ENCODE results near the gene RNF144A.

Gene RNF144A

DNA sequence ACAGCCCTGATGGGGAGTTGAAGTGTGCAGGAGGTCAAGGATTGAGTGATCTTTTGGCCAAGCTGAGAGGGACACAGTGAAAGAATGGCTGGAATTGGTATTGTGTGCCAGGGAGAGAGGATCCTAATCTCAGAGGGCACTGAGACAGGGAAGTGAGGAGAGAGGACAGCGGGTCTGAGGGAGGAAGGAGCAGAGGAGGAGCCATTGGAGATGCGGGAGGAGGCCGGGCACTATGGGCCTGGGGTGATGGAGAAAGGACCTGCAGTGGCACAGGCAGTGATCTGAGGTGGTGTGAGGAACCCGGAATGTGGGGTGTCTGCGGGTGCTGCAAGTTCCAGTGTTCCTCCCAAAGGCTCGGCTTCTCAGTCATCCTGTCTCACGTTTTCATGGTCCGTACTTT lies 26.8 kb downstream of the RNF144A start:
- no peak overlapping the region for H3K4me3 ChIP-seq (ENCODE audit: control insufficient read depth, low read depth, low read length)
- TF ChIP-seq, protein P1, sequence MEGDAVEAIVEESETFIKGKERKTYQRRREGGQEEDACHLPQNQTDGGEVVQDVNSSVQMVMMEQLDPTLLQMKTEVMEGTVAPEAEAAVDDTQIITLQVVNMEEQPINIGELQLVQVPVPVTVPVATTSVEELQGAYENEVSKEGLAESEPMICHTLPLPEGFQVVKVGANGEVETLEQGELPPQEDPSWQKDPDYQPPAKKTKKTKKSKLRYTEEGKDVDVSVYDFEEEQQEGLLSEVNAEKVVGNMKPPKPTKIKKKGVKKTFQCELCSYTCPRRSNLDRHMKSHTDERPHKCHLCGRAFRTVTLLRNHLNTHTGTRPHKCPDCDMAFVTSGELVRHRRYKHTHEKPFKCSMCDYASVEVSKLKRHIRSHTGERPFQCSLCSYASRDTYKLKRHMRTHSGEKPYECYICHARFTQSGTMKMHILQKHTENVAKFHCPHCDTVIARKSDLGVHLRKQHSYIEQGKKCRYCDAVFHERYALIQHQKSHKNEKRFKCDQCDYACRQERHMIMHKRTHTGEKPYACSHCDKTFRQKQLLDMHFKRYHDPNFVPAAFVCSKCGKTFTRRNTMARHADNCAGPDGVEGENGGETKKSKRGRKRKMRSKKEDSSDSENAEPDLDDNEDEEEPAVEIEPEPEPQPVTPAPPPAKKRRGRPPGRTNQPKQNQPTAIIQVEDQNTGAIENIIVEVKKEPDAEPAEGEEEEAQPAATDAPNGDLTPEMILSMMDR (IDR thresholded peaks at IDR 0.05; ENCODE audit: control insufficient read depth, insufficient read depth, low read depth, low read length, missing control alignments): no peak
- DNase-seq (ENCODE audit: low read depth): no peak

DNA sequence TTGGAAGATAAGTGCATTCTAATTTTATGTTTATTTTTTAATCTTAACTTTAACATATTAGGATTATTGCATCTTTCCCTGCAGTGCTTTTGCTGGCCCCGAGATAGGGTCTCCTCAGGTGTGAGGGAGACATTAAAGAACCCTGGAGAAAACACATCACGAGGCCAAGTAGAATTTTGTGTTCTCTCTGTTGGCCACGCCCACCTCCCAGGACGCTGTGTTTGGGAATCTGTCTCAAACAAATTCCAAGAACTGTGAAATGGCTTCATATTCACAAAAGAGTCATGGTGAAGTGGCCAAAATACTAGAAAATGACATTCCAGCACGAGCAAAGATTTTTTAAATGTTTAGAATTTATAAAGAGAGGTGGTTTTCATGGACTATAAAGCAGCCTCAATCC lies 27.3 kb downstream of the RNF144A start:
- DNase-seq (ENCODE audit: low read depth): no peak
- TF ChIP-seq, protein P1 (IDR thresholded peaks at IDR 0.05; ENCODE audit: control insufficient read depth, insufficient read depth, low read depth, low read length, missing control alignments): no peak
- H3K4me3 ChIP-seq (ENCODE audit: control insufficient read depth, low read depth, low read length): no peak overlapping the region

DNA sequence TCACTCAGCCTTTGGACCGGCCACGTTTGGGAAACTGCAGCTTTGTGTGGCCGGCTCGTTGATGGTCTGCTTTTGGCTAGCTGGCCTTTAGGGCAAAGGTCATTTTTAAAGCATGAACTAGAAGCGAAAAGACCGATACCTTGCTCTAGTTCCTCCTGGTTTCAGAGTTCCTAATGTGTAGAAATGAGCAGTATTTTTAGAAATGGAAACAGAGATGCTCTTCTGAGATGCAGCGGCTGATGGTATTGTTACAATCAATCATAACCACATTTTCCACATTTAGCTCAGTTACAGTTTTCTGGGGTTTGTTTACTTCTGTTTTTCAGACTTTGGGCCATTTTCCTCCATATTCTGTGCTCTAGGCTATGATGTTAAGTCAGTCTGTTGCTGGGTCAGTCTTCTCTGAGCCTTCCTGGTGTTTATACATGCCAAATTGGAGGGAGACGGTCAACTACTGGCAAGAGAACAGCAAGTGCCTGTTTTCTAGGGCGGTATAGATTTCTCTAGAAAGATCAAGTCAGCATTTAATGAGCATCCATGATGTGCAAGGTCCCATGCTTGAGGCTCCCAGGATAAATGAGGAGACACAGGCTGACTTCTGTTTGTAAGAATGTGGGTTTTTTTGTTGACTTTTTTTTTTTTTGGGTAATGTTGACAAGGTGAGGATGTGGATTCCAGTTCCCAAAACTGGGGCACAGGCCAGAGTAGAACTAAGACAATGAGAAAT lies 28.0 kb downstream of the RNF144A start:
- no peak overlapping the region for H3K4me3 ChIP-seq (ENCODE audit: control insufficient read depth, low read depth, low read length)
- no peak for DNase-seq (ENCODE audit: low read depth)
- TF ChIP-seq, protein P1 (IDR thresholded peaks at IDR 0.05; ENCODE audit: control insufficient read depth, insufficient read depth, low read depth, low read length, missing control alignments): no peak

DNA sequence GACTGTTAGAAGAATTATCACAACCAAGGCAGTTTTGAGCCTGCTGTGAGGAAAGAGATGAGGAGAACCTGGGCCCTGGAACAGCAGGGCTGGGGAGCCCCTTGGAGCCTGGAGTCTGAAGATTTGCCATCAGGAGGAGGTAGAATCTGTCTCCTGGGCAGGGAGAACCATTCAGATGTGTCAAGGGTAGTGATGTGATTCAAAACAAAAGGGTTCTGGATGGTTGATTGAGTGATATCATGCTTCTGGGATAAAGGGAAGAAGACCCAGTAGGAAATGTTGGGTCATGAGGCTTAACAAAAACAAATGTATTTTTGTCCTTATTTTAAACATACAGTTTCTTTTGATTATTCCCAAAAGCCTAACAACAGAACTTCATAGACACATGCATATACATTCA lies 28.6 kb downstream of the RNF144A start:
- TF ChIP-seq, protein P1 (IDR thresholded peaks at IDR 0.05; ENCODE audit: control insufficient read depth, insufficient read depth, low read depth, low read length, missing control alignments): no peak
- no peak overlapping the region for H3K4me3 ChIP-seq (ENCODE audit: control insufficient read depth, low read depth, low read length)
- no peak for DNase-seq (ENCODE audit: low read depth)

DNA sequence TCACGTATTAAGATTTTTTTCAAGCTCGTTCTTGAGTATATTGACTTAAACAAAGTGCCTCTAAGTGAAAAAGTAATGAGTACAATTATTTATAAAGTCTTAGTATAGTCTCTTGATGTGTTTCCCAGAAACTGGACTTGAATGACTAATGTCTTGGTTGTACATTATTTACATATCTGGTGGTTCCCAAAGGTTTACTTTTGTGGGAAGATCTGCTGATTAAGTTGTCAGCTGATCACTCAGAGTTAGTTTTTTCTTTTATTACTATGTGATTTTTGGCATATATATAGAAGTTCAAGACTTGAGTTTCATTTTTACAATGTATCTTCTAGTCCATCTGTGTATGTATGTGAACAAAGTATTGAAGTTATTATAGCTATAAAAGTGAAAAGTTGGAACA lies 29.5 kb downstream of the RNF144A start:
- TF ChIP-seq, protein P1 (IDR thresholded peaks at IDR 0.05; ENCODE audit: control insufficient read depth, insufficient read depth, low read depth, low read length, missing control alignments): no peak
- peak; percentile 46 for DNase-seq (ENCODE audit: low read depth)
- no peak overlapping the region for H3K4me3 ChIP-seq (ENCODE audit: control insufficient read depth, low read depth, low read length)

DNA sequence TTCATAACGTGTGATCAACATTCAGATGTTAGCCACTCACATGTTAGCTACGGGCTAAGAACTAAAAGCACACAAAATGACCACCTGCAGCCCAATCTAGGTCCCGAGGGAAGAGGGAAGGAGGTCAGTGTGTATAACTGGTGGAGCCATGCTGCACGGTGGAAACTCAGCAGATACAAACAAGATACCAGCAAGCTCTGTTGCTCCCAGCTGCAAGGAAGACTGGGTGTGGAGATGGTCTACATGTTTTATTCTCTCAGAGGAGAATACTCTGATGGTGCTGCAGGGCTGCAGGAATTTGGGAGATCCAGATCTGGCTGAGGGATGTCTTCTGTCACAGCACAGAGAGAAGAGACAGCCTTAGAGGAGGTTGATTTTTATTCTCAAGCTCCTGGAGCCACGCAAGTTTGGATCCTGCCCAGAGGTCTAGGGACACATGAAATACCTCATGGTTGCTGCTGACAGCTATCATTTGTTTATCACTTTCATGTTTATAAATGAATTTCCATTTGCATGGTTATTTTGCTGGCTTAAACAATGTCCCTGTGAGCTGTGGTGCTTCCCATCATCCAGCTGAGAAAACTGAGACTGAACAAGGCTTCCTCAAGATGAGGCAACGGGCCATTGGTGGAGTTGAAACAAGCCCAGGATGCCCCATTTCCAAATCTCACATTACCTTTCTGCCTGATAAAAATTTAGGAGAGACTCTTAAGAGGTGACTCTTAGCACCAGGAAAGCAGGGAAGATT lies 30.9 kb downstream of the RNF144A start:
- no peak overlapping the region for H3K4me3 ChIP-seq (ENCODE audit: control insufficient read depth, low read depth, low read length)
- DNase-seq (ENCODE audit: low read depth): no peak
- TF ChIP-seq, protein P1 (IDR thresholded peaks at IDR 0.05; ENCODE audit: control insufficient read depth, insufficient read depth, low read depth, low read length, missing control alignments): no peak

All from AG09309 (cell line).